Measurements from ENCODE around the gene LDLRAD2.

GRCh38 chr1:21865609-21865942, 53.5 kb downstream of the LDLRAD2 start:
- no peak for TF ChIP-seq CTCF (IDR thresholded peaks at IDR 0.05 in 2 of 3, conservative IDR thresholded peaks at IDR 0.05 in 1 of 3; ENCODE audit: control insufficient read depth in 2 of 3, extremely low read depth in 1 of 3, insufficient read depth in 1 of 3, low read depth in 3 of 3, low read length in 3 of 3)
- no peak for TF ChIP-seq REST (IDR thresholded peaks at IDR 0.05; ENCODE audit: low read depth, low read length)
- TF ChIP-seq ATF3 (IDR thresholded peaks at IDR 0.05; ENCODE audit: borderline replicate concordance, extremely low read depth, low read depth, low read length), result no peak
- no peak for TF ChIP-seq ASH2L (IDR thresholded peaks at IDR 0.05; ENCODE audit: borderline replicate concordance, low read depth)
- no peak for TF ChIP-seq ZBTB11 (CRISPR knock-in tag; IDR thresholded peaks at IDR 0.05)
- TF ChIP-seq HCFC1 (IDR thresholded peaks at IDR 0.05; ENCODE audit: low read length), result no peak
- TF ChIP-seq EED (IDR thresholded peaks at IDR 0.05; ENCODE audit: low read depth), result no peak
- TF ChIP-seq NRF1 (conservative IDR thresholded peaks at IDR 0.05; ENCODE audit: low read depth, low read length), result no peak
- no peak for TF ChIP-seq SP1 (IDR thresholded peaks at IDR 0.05; ENCODE audit: low read depth, low read length)
- no peak for TF ChIP-seq POLR2AphosphoS2 (IDR thresholded peaks at IDR 0.05; ENCODE audit: low read depth, low read length)
- TF ChIP-seq YY1 (IDR thresholded peaks at IDR 0.05; ENCODE audit: low read depth, low read length), result no peak

Measured in GM12878 (cell line).